T-helper 1 cell treated with Interleukin-12 subunit alpha and Interleukin-12 subunit beta and Interleukin-4 antibody, amounts not matched to agents 30 μg/mL and 1 μg/mL, for 36 hours (primary cell): ENCODE results near the gene RANBP10.
"Not testable (repeated sequence)": the region's sequence is repeated elsewhere in the genome, so short reads cannot be mapped to it uniquely, and the experiment has no call there.

ENCODE experiments used
- H3K27ac Mint-ChIP-seq: one replicate; pipeline ENCODE4 v1.8.0; 2021; ENCODE audit warnings: mild to moderate bottlenecking, mixed read lengths
- H3K27me3 Mint-ChIP-seq: one replicate; pipeline ENCODE4 v1.8.0; 2021; ENCODE audit warnings: low read depth, mixed read lengths
- H3K36me3 Mint-ChIP-seq: one replicate; pipeline ENCODE4 v1.8.0; 2021; ENCODE audit warnings: low read depth, mixed read lengths
- H3K4me1 Mint-ChIP-seq: one replicate; pipeline ENCODE4 v1.8.0; 2021; ENCODE audit warnings: low read depth, mixed read lengths
- H3K4me3 Mint-ChIP-seq: one replicate; pipeline ENCODE4 v1.8.0; 2021; ENCODE audit warnings: mild to moderate bottlenecking, moderate library complexity, mixed read lengths
- H3K9me3 Mint-ChIP-seq: one replicate; pipeline ENCODE4 v1.8.0; 2021; ENCODE audit warnings: mixed read lengths

RANBP10 gene

GRCh38 chr16:67841198-67841815 is 34.9 kb upstream of the RANBP10 start:
- H3K27ac Mint-ChIP-seq: peak overlapping the region; percentile 96
- H3K27me3 Mint-ChIP-seq: no peaks in the 10 kb centered on the region
- no peaks in the 10 kb centered on the region for H3K9me3 Mint-ChIP-seq
- peaks cover 31% of the 10 kb centered on the region for H3K4me1 Mint-ChIP-seq
- H3K36me3 Mint-ChIP-seq: peaks cover 4% of the 10 kb centered on the region
- H3K4me3 Mint-ChIP-seq: peak overlapping the region; percentile 91

DNA sequence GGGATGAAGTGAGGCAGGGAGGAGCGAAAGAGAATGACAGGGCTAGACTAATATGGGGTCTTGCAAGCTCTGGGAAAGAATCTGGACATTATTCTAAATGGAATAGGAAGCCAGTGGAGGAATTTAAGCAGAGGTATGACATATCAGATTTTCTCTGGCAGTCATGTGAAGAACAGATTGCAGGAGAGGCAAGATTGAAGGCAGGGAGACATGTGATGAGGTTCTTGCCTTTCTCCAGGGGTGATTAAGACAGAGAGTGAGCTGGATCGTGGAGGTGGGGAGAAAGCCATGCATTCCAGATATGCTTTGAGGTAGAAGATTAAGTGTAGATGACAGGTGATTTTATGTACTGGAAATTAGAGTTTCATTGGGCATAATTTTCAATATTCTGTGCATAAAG is 31.5 kb upstream of the RANBP10 start:
- H3K27me3 Mint-ChIP-seq: no peaks in the 10 kb centered on the region
- H3K4me1 Mint-ChIP-seq: peaks cover 14% of the 10 kb centered on the region
- H3K9me3 Mint-ChIP-seq: no peaks in the 10 kb centered on the region
- no peak overlapping the region for H3K27ac Mint-ChIP-seq
- no peak overlapping the region for H3K4me3 Mint-ChIP-seq
- H3K36me3 Mint-ChIP-seq: no peaks in the 10 kb centered on the region

GRCh38 chr16:67837190-67837589 is 30.8 kb upstream of the RANBP10 start:
- not testable (repeated sequence) for H3K4me3 Mint-ChIP-seq, H3K36me3 Mint-ChIP-seq, H3K9me3 Mint-ChIP-seq

GRCh38 chr16:67834242-67834614 is 27.9 kb upstream of the RANBP10 start:
- H3K27me3 Mint-ChIP-seq: no peaks in the 10 kb centered on the region
- peaks cover 7% of the 10 kb centered on the region for H3K36me3 Mint-ChIP-seq
- no peaks in the 10 kb centered on the region for H3K9me3 Mint-ChIP-seq
- H3K4me1 Mint-ChIP-seq: peaks cover 14% of the 10 kb centered on the region
- H3K27ac Mint-ChIP-seq: no peak overlapping the region
- H3K4me3 Mint-ChIP-seq: peak overlapping the region; percentile 91

More at GRCh38 chr16:67837190-67837589, 30.8 kb upstream of the RANBP10 start:
- H3K27ac Mint-ChIP-seq, H3K27me3 Mint-ChIP-seq: not testable (repeated sequence)
- peaks cover 19% of the 10 kb centered on the region for H3K4me1 Mint-ChIP-seq

DNA sequence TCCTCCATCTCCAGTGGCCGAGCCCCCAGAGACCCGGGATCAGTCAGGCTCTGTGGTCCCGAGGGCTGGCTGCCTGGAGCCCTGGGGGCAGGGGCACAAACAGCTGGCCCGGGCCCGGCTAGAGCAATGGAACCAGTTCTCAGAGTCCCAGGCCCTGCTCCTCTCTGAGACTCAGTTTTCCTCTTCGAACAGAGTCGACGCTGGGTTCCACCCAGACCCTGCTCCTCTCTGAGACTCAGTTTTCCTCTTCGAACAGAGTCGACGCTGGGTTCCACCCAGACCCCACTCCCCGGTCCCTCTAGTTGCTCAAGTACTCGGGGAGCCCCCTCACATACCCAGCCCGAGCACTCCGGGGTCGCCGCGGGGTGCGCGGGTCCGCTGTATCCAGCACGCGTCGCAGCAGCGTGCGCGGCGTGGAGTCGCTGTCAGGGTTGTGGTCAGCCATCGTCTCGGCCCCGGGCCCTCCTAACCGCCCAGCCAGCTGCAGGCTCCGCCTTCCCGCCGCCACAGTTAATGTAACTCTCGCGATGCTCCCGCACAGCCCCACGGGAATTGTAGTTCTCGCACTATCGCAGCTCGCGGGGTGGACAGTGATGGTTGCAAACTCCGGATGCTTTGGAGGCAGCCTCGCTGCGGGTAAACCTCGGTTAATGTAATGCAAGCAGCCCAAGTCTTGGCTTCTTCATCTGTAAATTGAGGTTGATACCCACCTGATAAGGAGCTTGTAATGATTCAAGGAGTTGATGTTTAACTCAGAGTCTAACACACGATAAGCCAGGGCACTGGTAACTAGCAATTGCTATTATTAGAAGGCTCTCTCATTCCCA is 27.3 kb upstream of the RANBP10 start:
- Mint-ChIP-seq H3K9me3 (no peaks in the 10 kb centered on the region), H3K27ac (peak overlapping the region; percentile 80)

DNA sequence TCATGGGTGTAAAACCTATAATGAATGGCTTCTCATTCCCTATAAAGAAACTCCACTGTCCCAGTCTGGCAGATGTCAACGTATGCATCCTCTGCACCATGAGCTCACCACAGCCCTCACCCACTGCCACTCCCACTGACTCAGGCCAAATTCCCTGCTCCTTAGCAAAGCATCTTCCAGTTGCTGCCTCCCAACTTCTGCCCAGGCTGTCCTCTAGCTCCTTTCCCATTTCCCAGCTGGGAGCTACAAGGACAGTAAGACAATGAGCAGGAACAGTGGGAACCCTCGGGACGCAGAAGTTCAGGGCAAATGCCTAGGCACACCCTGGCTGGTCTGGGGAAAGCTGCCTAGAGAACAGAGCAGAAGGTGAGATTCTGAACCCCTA is 26.7 kb upstream of the RANBP10 start:
- Mint-ChIP-seq H3K4me1 (peaks cover 14% of the 10 kb centered on the region), H3K4me3 (peak overlapping the region; percentile 91), H3K27me3 (no peaks in the 10 kb centered on the region), H3K27ac (no peak overlapping the region), H3K36me3 (peaks cover 10% of the 10 kb centered on the region), H3K9me3 (no peaks in the 10 kb centered on the region)

More for the DNA sequence above, 27.3 kb upstream of the RANBP10 start:
- Mint-ChIP-seq H3K36me3 (peaks cover 10% of the 10 kb centered on the region), H3K4me3 (peak overlapping the region; percentile 91), H3K4me1 (peaks cover 14% of the 10 kb centered on the region), H3K27me3 (no peaks in the 10 kb centered on the region)

- Mint-ChIP-seq H3K4me1 (peaks cover 9% of the 10 kb centered on the region), H3K9me3 (no peaks in the 10 kb centered on the region), H3K27ac (no peak overlapping the region), H3K27me3 (no peaks in the 10 kb centered on the region), H3K36me3 (peaks cover 10% of the 10 kb centered on the region), H3K4me3 (no peak overlapping the region)
These were observed 22.3 kb upstream of the RANBP10 start for GRCh38 chr16:67828651-67829050.

DNA sequence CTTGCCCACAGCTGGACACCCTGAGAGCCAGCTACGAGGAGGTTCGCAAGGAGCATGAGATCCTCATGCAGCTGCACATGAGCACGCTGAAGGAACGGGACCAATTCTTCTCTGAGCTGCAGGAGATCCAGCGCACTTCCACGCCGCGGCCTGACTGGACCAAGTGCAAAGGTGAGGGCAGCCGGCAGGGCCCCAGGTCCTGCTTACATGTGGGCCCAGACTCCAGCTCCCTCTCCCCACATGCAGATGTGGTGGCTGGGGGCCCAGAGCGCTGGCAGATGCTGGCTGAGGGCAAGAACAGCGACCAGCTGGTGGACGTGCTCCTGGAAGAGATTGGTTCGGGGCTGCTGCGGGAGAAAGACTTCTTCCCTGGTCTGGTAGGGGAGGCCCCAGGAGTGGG is 19.5 kb upstream of the RANBP10 start:
- Mint-ChIP-seq H3K27me3 (no peaks in the 10 kb centered on the region), H3K27ac (no peak overlapping the region)

DNA sequence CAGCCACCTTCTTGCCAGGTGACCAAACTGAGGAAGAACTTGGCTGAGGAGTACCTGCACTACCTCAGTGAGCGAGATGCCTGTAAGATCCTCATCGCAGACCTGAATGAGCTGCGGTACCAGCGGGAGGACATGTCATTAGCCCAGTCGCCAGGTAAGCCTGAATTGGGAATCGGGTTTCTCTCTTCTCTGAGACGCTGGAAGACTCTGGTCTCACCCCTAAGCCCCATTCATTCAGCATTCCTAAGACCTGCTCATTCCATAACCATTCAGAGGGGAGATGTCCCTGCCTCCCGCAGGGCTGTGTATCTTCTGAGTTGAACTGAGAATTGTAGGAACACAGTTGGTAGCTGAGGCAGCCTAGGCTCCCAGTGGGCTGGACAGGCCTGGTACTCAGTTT is 18.8 kb upstream of the RANBP10 start:
- H3K36me3 Mint-ChIP-seq: peaks cover 6% of the 10 kb centered on the region
- H3K27ac Mint-ChIP-seq: no peak overlapping the region
- H3K4me1 Mint-ChIP-seq: no peaks in the 10 kb centered on the region
- no peaks in the 10 kb centered on the region for H3K9me3 Mint-ChIP-seq
- no peak overlapping the region for H3K4me3 Mint-ChIP-seq
- no peaks in the 10 kb centered on the region for H3K27me3 Mint-ChIP-seq

More for the DNA sequence above, 19.5 kb upstream of the RANBP10 start:
- peaks cover 9% of the 10 kb centered on the region for H3K36me3 Mint-ChIP-seq
- H3K4me3 Mint-ChIP-seq: no peak overlapping the region
- no peaks in the 10 kb centered on the region for H3K4me1 Mint-ChIP-seq
- H3K9me3 Mint-ChIP-seq: no peaks in the 10 kb centered on the region

DNA sequence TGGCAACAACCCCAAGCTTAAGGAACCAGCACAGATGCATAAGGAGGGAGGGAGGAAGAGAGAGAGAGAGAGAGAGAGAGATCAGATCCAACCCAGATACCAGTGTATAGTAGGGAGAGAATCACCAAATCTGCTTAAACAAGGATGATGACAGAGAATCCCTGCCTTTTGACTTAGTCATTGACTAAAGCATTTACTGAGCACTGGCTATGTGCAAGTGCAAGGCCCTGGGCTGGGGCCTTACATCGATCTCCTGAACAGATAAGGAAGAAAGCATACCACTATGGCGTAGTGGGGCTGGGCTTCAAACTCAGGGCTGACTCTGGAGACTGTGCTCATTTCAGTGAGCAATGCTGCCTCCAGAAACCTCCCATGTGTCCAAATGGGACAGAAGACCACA is 16.2 kb upstream of the RANBP10 start:
- Mint-ChIP-seq H3K9me3 (no peaks in the 10 kb centered on the region), H3K4me1 (no peaks in the 10 kb centered on the region), H3K27me3 (no peaks in the 10 kb centered on the region), H3K4me3 (no peak overlapping the region), H3K27ac (no peak overlapping the region), H3K36me3 (no peaks in the 10 kb centered on the region)

DNA sequence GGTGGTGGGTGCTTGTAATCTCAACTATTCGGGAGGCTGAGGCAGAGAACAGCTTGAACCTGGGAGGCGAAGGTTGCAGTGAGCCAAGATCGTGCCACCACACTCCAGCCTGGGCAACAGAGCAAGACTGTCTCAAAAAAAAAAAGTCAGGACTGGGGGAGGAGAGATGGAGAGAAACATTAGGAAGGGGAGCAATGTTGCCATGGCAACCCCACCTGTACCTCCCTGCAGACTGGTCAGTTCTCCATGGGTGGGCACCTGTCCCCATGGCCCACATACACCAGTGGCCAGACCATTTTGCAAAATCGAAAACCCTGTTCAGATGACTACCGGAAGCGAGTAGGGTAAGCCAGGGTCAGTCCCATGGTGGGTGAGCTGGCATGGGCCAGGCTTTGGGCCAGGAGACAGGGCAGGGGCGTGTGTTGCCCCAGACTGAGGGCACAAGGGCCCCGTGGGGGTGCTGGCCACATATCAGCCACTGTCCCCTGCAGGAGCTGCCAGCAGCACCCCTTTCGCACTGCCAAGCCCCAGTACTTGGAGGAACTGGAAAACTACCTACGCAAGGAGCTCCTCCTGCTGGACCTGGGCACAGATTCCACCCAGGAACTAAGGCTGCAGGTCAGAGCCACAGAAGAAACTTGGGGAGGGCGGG is 14.4 kb upstream of the RANBP10 start:
- Mint-ChIP-seq H3K4me3 (no peak overlapping the region), H3K27ac (no peak overlapping the region)

GRCh38 chr16:67814567-67814966 is 8.2 kb upstream of the RANBP10 start:
- Mint-ChIP-seq H3K27ac (no peak overlapping the region), H3K4me3 (no peak overlapping the region), H3K4me1 (peaks cover 5% of the 10 kb centered on the region), H3K27me3 (peaks cover 4% of the 10 kb centered on the region), H3K9me3 (no peaks in the 10 kb centered on the region), H3K36me3 (no peaks in the 10 kb centered on the region)

More for the DNA sequence above, 14.4 kb upstream of the RANBP10 start:
- no peaks in the 10 kb centered on the region for H3K9me3 Mint-ChIP-seq
- no peaks in the 10 kb centered on the region for H3K36me3 Mint-ChIP-seq
- H3K27me3 Mint-ChIP-seq: no peaks in the 10 kb centered on the region
- peaks cover 5% of the 10 kb centered on the region for H3K4me1 Mint-ChIP-seq

DNA sequence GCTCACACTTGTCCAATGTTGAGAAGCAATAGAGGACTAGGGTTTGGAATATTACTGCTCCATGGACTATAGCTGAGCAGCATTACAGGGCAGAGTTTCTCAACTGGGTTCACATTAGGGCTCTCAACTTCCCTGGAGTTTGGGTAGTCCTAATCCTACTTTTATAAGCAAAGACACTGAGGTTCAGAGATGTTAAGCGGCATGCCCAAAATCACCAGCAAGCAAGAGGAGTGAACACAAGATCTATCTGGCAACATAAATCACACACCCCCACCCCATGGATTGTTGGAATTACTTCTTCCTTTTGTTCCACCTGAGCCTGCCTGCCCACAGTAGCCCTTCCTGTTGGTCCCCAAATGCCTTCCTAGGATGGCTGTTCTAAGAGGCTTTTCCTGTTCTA is 5.5 kb upstream of the RANBP10 start:
- Mint-ChIP-seq H3K27me3 (peaks cover 4% of the 10 kb centered on the region), H3K4me1 (peaks cover 5% of the 10 kb centered on the region), H3K4me3 (no peak overlapping the region), H3K36me3 (no peaks in the 10 kb centered on the region), H3K9me3 (no peaks in the 10 kb centered on the region), H3K27ac (no peak overlapping the region)

- Mint-ChIP-seq H3K27ac (peak overlapping the region; percentile 84), H3K27me3 (peaks cover 4% of the 10 kb centered on the region), H3K36me3 (peaks cover 25% of the 10 kb centered on the region), H3K9me3 (no peaks in the 10 kb centered on the region), H3K4me3 (peak overlapping the region; percentile 88), H3K4me1 (peaks cover 26% of the 10 kb centered on the region)
These were observed 855 bp upstream of the RANBP10 start for GRCh38 chr16:67807148-67807682.
